Neural crest cell (in vitro differentiated cells): ENCODE data around the gene RAI1. TPM values are rescaled to one million over a fixed set of nuclear protein-coding genes. Genes with fewer than 3 reads are reported as not detected.
A peak's percentile ranks its signal among the peaks of the same experiment; 100 is the strongest.

ENCODE experiments used
- DNase-seq: peaks from one replicate; pipeline ENCODE4 v3.0.0; 2021; ENCODE audit warnings: low read depth, mixed read lengths, low spot score
- H3K27ac Mint-ChIP-seq: one replicate; pipeline ENCODE4 v1.8.0; 2021; ENCODE audit warnings: mild to moderate bottlenecking, mixed read lengths; ENCODE audit not compliant: unreplicated experiment
- H3K27me3 Mint-ChIP-seq: 2 replicates; pipeline ENCODE4 v1.8.0; 2021; ENCODE audit warnings: low read depth, mild to moderate bottlenecking, mixed read lengths
- H3K36me3 Mint-ChIP-seq: 2 replicates; pipeline ENCODE4 v1.8.0; 2021; ENCODE audit warnings: low read depth, mild to moderate bottlenecking, mixed read lengths
- H3K4me1 Mint-ChIP-seq: 2 replicates; pipeline ENCODE4 v1.8.0; 2021; ENCODE audit warnings: mixed read lengths
- H3K4me3 Mint-ChIP-seq: one replicate; pipeline ENCODE4 v1.8.0; 2021; ENCODE audit warnings: mild to moderate bottlenecking, mixed read lengths
- H3K9me3 Mint-ChIP-seq: 2 replicates; pipeline ENCODE4 v1.8.0; 2021; ENCODE audit warnings: mixed read lengths
- total RNA-seq: library from RNA; stranded (reverse); gene quantifications from 2 replicates; pipeline ENCODE4 v1.2.1, GENCODE V29; 2021
- TF ChIP-seq, protein P1 (sequence below): fragments of 200-600 bp; sonication (generic); conservative IDR thresholded peaks from 2 replicates; pipeline ENCODE4 v1.5.0; 2021; ENCODE audit warnings: antibody characterized with exemption, mild to moderate bottlenecking

Gene RAI1
- total RNA-seq, 1 donor from 2014 or later = 54.0 TPM

DNA sequence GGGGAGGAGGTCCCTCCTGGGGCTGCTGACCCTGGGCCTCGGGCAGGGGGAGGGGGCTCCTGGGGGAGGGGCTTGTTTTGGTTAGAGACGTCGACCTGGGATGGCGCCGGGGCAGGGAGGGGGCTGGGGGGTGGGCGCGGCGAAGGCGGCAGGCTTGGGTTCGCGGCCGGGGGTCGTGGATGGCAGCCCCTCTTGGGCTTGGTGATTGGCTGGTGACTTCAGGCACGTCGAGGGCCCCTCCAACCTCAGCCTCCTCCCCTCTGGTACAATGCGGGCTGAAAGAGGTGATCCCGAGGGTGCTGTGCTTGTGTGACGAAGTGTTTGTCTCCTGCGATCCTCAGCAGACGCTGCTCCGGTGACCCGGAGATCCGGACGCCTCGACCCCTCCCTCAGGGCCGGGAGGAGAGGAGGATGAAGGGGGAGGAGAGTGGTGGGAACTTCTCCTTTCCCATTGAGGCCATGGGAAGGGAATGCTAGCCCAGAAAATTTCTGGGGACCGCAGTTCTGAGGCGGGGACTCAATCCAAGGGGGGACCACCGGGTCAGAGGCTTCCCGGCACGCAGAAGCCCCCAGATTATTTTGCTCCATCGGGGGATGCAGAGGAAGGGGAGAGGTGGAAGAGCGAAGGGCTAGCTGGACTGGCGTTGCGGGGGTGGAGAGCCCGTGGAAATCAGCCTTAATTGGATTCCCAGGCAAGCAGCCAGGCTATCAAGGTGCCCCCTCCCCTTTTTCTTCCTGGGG, 43.9 kb downstream of the RAI1 start:
- Mint-ChIP-seq H3K4me1 (peaks cover 73% of the 10 kb centered on the region), H3K9me3 (no peaks in the 10 kb centered on the region), H3K27me3 (peaks cover 3% of the 10 kb centered on the region), H3K27ac (peak overlapping the region; percentile 92), H3K36me3 (no peaks in the 10 kb centered on the region), H3K4me3 (peak overlapping the region; percentile 91)
- TF ChIP-seq, protein P1, sequence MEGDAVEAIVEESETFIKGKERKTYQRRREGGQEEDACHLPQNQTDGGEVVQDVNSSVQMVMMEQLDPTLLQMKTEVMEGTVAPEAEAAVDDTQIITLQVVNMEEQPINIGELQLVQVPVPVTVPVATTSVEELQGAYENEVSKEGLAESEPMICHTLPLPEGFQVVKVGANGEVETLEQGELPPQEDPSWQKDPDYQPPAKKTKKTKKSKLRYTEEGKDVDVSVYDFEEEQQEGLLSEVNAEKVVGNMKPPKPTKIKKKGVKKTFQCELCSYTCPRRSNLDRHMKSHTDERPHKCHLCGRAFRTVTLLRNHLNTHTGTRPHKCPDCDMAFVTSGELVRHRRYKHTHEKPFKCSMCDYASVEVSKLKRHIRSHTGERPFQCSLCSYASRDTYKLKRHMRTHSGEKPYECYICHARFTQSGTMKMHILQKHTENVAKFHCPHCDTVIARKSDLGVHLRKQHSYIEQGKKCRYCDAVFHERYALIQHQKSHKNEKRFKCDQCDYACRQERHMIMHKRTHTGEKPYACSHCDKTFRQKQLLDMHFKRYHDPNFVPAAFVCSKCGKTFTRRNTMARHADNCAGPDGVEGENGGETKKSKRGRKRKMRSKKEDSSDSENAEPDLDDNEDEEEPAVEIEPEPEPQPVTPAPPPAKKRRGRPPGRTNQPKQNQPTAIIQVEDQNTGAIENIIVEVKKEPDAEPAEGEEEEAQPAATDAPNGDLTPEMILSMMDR = no peak
- DNase-seq = no peak

DNA sequence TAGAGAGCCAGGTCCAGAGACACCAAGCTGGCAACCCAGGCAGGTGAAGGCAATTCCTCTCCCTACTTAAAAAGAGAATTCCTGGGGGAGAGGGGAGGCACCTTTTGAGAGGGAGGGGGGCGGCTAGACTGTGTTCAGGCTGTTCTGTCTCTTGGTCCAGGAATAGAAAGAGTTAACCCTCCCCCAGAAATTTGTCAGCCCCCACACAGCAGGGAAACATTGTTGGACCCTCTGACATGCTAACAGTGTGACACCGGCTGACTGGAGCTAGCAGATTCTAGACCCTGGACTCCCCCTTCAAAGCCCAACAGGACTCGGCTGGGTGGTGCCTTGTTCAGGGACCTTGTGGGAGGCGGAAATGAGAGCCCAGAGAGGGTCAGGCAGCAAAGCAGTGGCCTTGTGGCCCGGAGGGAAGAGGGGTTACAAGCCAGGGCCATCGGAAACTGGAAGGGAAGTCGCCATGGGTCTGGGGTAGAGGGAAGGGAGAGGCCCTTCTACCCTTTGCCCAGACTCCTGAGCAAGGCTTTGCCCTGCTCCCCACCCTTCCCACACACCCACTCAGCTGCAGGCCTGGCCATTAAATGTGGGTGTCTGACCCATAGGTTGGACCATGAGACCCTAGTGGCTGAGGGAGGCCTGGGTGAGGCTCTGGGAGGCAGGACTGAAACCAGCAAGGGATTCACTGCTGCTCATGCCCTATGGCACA, 44.6 kb downstream of the RAI1 start:
- Mint-ChIP-seq H3K4me3 (peak overlapping the region; percentile 91), H3K27me3 (peaks cover 3% of the 10 kb centered on the region), H3K4me1 (peaks cover 74% of the 10 kb centered on the region), H3K27ac (peak overlapping the region; percentile 95), H3K36me3 (no peaks in the 10 kb centered on the region), H3K9me3 (no peaks in the 10 kb centered on the region)
- no peak for DNase-seq
- TF ChIP-seq, protein P1 = no peak

DNA sequence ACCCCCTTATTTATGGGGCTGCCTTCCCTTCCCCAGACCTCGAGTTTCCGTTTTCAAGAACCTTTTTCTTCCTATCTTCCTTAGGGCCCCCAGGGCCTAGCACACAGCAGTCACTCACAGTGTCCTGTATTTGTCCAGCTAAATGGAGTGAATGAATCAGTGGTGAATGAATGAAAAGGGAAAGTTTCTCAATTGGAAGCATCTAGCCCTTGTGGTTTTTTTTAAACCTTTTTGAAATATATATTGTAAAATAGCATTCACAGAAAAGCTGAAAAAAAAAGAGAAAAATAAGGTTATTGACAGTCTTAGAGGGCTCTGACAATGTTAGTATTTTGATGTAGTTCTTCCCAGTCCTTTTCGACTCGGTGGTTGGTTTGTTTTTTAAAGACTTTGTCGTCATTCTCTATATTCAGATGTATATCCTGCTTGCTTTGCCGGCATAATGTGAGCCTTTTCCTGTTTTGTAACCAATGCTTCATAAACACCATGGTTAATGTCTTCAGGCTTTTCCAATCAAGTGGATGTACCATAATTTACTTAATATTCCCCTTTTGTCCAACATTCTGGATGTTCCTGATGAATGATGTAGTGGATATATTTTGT, 45.3 kb downstream of the RAI1 start:
- Mint-ChIP-seq H3K4me3 (peak overlapping the region; percentile 91), H3K27me3 (peaks cover 3% of the 10 kb centered on the region), H3K36me3 (no peaks in the 10 kb centered on the region), H3K4me1 (peaks cover 68% of the 10 kb centered on the region), H3K27ac (no peak overlapping the region), H3K9me3 (no peaks in the 10 kb centered on the region)
- DNase-seq = no peak
- TF ChIP-seq, protein P1 = no peak

DNA sequence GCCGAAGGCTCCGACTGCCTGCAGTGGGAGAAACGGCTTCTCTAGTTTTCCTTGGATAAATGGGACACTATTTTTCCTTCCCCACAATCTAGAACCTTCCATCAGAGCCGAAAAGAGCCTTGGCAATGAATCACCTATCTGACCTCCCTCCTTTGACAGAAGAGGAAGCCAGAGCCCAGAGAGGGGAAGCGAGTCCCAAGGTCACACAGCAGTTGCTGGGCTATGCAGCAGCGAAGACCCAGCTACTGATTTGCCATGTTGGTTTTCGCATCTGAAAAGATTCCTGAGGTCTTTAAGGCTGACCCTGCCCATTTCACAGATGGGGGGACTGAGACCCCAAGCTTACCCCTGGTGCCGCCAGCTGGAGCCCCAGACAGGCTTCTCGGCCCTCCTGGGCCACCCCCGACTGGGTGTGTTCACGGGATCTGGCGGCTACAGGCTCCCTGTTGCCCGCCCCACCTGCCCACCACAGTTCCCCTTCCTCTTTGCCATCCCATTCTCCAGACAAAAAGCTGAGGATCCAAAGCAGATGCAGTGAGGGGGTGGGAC, 45.9 kb downstream of the RAI1 start:
- Mint-ChIP-seq H3K27ac (no peak overlapping the region), H3K9me3 (no peaks in the 10 kb centered on the region), H3K27me3 (no peaks in the 10 kb centered on the region), H3K4me1 (peaks cover 62% of the 10 kb centered on the region), H3K36me3 (no peaks in the 10 kb centered on the region), H3K4me3 (peak overlapping the region; percentile 91)
- DNase-seq = no peak
- TF ChIP-seq, protein P1 = no peak

DNA sequence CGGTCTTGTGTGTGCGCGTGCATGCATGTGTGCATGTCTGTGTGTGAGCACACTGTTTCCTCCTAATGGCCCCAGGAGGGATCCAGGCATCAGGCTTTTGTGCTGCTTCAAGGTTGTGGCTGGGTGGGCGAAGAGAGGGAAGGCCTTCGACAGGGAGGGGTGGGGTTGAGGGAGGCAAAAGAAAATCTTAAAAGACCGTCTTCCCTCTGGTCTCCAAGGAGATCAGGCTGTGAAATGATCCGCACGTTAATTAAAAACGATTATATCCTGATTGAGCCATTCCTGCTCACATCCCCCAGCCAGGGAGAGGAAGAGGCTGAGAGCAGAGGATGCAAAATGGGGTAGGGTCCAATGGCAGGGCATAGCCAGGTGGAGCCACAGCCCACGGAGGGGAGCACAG, 46.9 kb downstream of the RAI1 start:
- TF ChIP-seq, protein P1 = no peak
- H3K36me3 Mint-ChIP-seq = no peaks in the 10 kb centered on the region
- no peak for DNase-seq
- H3K4me1 Mint-ChIP-seq = peaks cover 61% of the 10 kb centered on the region
- H3K27me3 Mint-ChIP-seq = no peaks in the 10 kb centered on the region
- peak overlapping the region; percentile 86 for H3K27ac Mint-ChIP-seq
- H3K4me3 Mint-ChIP-seq = peak overlapping the region; percentile 74
- H3K9me3 Mint-ChIP-seq = no peaks in the 10 kb centered on the region
